Caki2 (cell line): ENCODE measurements around the gene CACHD1. TPM values are rescaled to one million over a fixed set of nuclear protein-coding genes. Genes with fewer than 3 reads are reported as not detected.

ENCODE experiments used
- DNase-seq: peaks from one replicate; pipeline ENCODE4 v3.0.0-alpha.2; 2015; ENCODE audit warnings: low read depth
- in situ Hi-C: cut with HindIII; loops from 2 replicates; pipeline ENCODE4 v1.10.0; 2016; ENCODE audit warnings: low sequenced_read_pairs, low pct_unique_long_range_greater_than_20kb, mixed read lengths
- total RNA-seq: library from RNA; depleted of rRNA; stranded (reverse); fragments of >200 nt; shearing (Covaris generic); gene quantifications from 2 replicates; pipeline ENCODE4 v1.2.3, GENCODE V29; 2014; ENCODE audit warnings: low replicate concordance

CACHD1 gene
- total RNA-seq, 1 experiment from 2014 or later, result 3.1 TPM

GRCh38 chr1:64471218-64472039, 1.5 kb downstream of the CACHD1 start:
- in situ Hi-C loops, result no loop called here
- no peak for DNase-seq

GRCh38 chr1:64472040-64472376, 2.1 kb downstream of the CACHD1 start:
- in situ Hi-C loops, result no loop called here

GRCh38 chr1:64472805-64473204, 2.9 kb downstream of the CACHD1 start:
- in situ Hi-C loops, result no loop called here
- no peak for DNase-seq

More at GRCh38 chr1:64472040-64472376, 2.1 kb downstream of the CACHD1 start:
- DNase-seq, result no peak

GRCh38 chr1:64473367-64473766, 3.4 kb downstream of the CACHD1 start:
- in situ Hi-C loops, result no loop called here
- no peak for DNase-seq

- in situ Hi-C loops, result no loop called here
These were observed 4.2 kb downstream of the CACHD1 start for GRCh38 chr1:64474133-64474532.

GRCh38 chr1:64474665-64475439, 4.9 kb downstream of the CACHD1 start:
- in situ Hi-C loops, result no loop called here
- DNase-seq, result no peak

More at GRCh38 chr1:64474133-64474532, 4.2 kb downstream of the CACHD1 start:
- no peak for DNase-seq

GRCh38 chr1:64476251-64476952, 6.5 kb downstream of the CACHD1 start:
- in situ Hi-C loops, result no loop called here

GRCh38 chr1:64478594-64479470, 8.9 kb downstream of the CACHD1 start:
- DNase-seq, result no peak
- in situ Hi-C loops, result no loop called here

More at GRCh38 chr1:64476251-64476952, 6.5 kb downstream of the CACHD1 start:
- DNase-seq, result peak; percentile 41

- in situ Hi-C loops, result no loop called here
These were observed 9.9 kb downstream of the CACHD1 start for GRCh38 chr1:64479874-64480273.

GRCh38 chr1:64480999-64481772, 11.3 kb downstream of the CACHD1 start:
- in situ Hi-C loops, result no loop called here
- no peak for DNase-seq

More at GRCh38 chr1:64479874-64480273, 9.9 kb downstream of the CACHD1 start:
- no peak for DNase-seq

- in situ Hi-C loops, result no loop called here
- no peak for DNase-seq
These were observed 12.2 kb downstream of the CACHD1 start for GRCh38 chr1:64482128-64482527.

GRCh38 chr1:64482720-64483119, 12.8 kb downstream of the CACHD1 start:
- no peak for DNase-seq
- in situ Hi-C loops, result no loop called here

- in situ Hi-C loops, result no loop called here
These were observed 13.9 kb downstream of the CACHD1 start for GRCh38 chr1:64483731-64484414.

GRCh38 chr1:64484651-64485050, 14.7 kb downstream of the CACHD1 start:
- peak; percentile 69 for DNase-seq
- in situ Hi-C loops, result no loop called here

More at GRCh38 chr1:64483731-64484414, 13.9 kb downstream of the CACHD1 start:
- DNase-seq, result no peak

GRCh38 chr1:64486193-64486592, 16.3 kb downstream of the CACHD1 start:
- in situ Hi-C loops, result no loop called here
- no peak for DNase-seq

- in situ Hi-C loops, result no loop called here
These were observed 17.1 kb downstream of the CACHD1 start for GRCh38 chr1:64487061-64487460.

GRCh38 chr1:64488862-64489261, 18.9 kb downstream of the CACHD1 start:
- in situ Hi-C loops, result no loop called here
- no peak for DNase-seq

More at GRCh38 chr1:64487061-64487460, 17.1 kb downstream of the CACHD1 start:
- DNase-seq, result no peak
